ENCODE data around the gene ZNF793. TPM values are rescaled to one million over a fixed set of nuclear protein-coding genes. Genes with fewer than 3 reads are reported as not detected.

The ZNF793 gene
- total RNA-seq, 2 experiments from 2014 or later, result 0.25 to 0.53 TPM

GRCh38 chr19:37583340-37583739, 76.6 kb downstream of the ZNF793 start:
- Histone ChIP-seq H3K4me3 (ENCODE audit: low read depth, low read length, poor library complexity, severe bottlenecking) (no peak overlapping the region), H3K79me2 (ENCODE audit: insufficient read depth, low read depth, low read length) (no peaks in the 10 kb centered on the region), H4K20me1 (ENCODE audit: insufficient read depth, low read length) (no peaks in the 10 kb centered on the region), H3K4me2 (ENCODE audit: low read length) (no peak overlapping the region), H3K36me3 (ENCODE audit: insufficient read depth, low read length) (no peaks in the 10 kb centered on the region; the same call in 1 of the 2 replicates), H3K4me1 (ENCODE audit: insufficient read depth, low read length, poor library complexity, severe bottlenecking) (no peaks in the 10 kb centered on the region), H3K9me3 (ENCODE audit: low read length) (peaks cover 12% of the 10 kb centered on the region; the same call in 1 of the 2 replicates), H2AFZ (ENCODE audit: low read length) (no peak overlapping the region), H3K9me2 (ENCODE audit: insufficient read depth, low read length) (no peaks in the 10 kb centered on the region), H3K27ac (ENCODE audit: low read depth, low read length, poor library complexity, severe bottlenecking) (no peak overlapping the region)
- DNase-seq (ENCODE audit: low spot score), result peak; percentile 13
- TF ChIP-seq EZH2phosphoT487 (IDR thresholded peaks at IDR 0.05; ENCODE audit: borderline replicate concordance, low read depth, low read length), result no peak
- peak; percentile 63 for TF ChIP-seq CTCF (conservative IDR thresholded peaks at IDR 0.05; ENCODE audit: low read length)
- intact Hi-C loops (cut with micrococcal nuclease; ENCODE audit: unreplicated experiment), result no loop called here
- BruUV-seq (replicated peaks), result no TSS peak
- ChIA-PET POLR2A (no interaction called here), CTCF (ENCODE audit: unreplicated experiment) (no interaction called here)

Other genes with a start within 250 kb of the ZNF793 start
- 7.9 and 9.2 TPM in 2 replicates for gene ZNF527, start 135.8 kb upstream of the ZNF793 start, total RNA-seq (2014; rRNA removed; shearing (Covaris generic))
- gene ZNF527, start 135.8 kb upstream of the ZNF793 start, total RNA-seq (2022), result 5.4 and 9.6 TPM in 2 replicates
- 10.5 and 11.8 TPM in 2 replicates for gene ZNF569, start 39.5 kb upstream of the ZNF793 start, total RNA-seq (2014; rRNA removed; shearing (Covaris generic))
- gene ZNF569, start 39.5 kb upstream of the ZNF793 start, total RNA-seq (2022), result 10.2 and 12.2 TPM in 2 replicates
- gene ZNF570, start 37.6 kb upstream of the ZNF793 start, total RNA-seq (2014; rRNA removed; shearing (Covaris generic)), result 3.7 and 6.7 TPM in 2 replicates
- gene ZNF570, start 37.6 kb upstream of the ZNF793 start, total RNA-seq (2022), result 5.1 and 7.3 TPM in 2 replicates
- 1.3 and 8.0 TPM in 2 replicates for gene ZNF571, start 87.9 kb downstream of the ZNF793 start, total RNA-seq (2014; rRNA removed; shearing (Covaris generic))
- 2.6 and 4.2 TPM in 2 replicates for gene ZNF571, start 87.9 kb downstream of the ZNF793 start, total RNA-seq (2022)
- gene ZNF540, start 87.9 kb downstream of the ZNF793 start, total RNA-seq (2014; rRNA removed; shearing (Covaris generic)), result 0.44 and 0.59 TPM in 2 replicates
- gene ZNF540, start 87.9 kb downstream of the ZNF793 start, total RNA-seq (2022), result 0.39 and 0.46 TPM in 2 replicates
- 4.5 and 6.2 TPM in 2 replicates for gene ZFP30, start 148.5 kb downstream of the ZNF793 start, total RNA-seq (2014; rRNA removed; shearing (Covaris generic))
- gene ZFP30, start 148.5 kb downstream of the ZNF793 start, total RNA-seq (2022), result 12.8 and 13.5 TPM in 2 replicates
- 5.5 and 6.3 TPM in 2 replicates for gene ZNF607, start 212.8 kb downstream of the ZNF793 start, total RNA-seq (2014; rRNA removed; shearing (Covaris generic))
- gene ZNF607, start 212.8 kb downstream of the ZNF793 start, total RNA-seq (2022), result 13.2 and 13.8 TPM in 2 replicates

Data from OCI-LY7 (cell line).